IMR-90 (cell line): ENCODE results near the gene DPEP2NB. TPM values are rescaled to one million over a fixed set of nuclear protein-coding genes. Genes with fewer than 3 reads are reported as not detected.
A peak's percentile ranks its signal among the peaks of the same experiment; 100 is the strongest.

Experiments used
- ATAC-seq: fragments of 200-7000 bp; cut with Tn5 transposase; 2 replicates; pipeline ENCODE4 v1.9.1; 2020; ENCODE audit warnings: low read depth, mild to moderate bottlenecking, moderate library complexity
- BruUV-seq: library from RNA; stranded (reverse); fragments of 400-500 nt; replicated peaks from 2 replicates; lab custom pipeline; 2021; lab: Mats Ljungman, UMichigan
- CTCF ChIA-PET: fragments of 300-600 bp; formaldehyde crosslinking; extraction: SDS; loops from one replicate; lab custom pipeline; 2021; ENCODE audit warnings: antibody characterized with exemption; lab: Yijun Ruan, JAX
- POLR2A ChIA-PET: fragments of 300-600 bp; sonication (Branson Sonifier 250); formaldehyde crosslinking; loops from one replicate; lab custom pipeline; 2022; ENCODE audit warnings: antibody characterized with exemption; ENCODE audit not compliant: unreplicated experiment; lab: Charles Lee
- DNase-seq: peaks from one replicate; pipeline ENCODE4 v3.0.0; 2013
- H2AFZ ChIP-seq: replicated peaks from 2 replicates; pipeline ENCODE3; 2013; ENCODE audit warnings: low read length, mild to moderate bottlenecking; ENCODE audit not compliant: poor library complexity
- H2AK5ac ChIP-seq: 2 replicates; pipeline ENCODE4 v1.6.1; 2013; ENCODE audit warnings: low read depth, low read length, inconsistent platforms
- H2AK9ac ChIP-seq: replicated peaks from 2 replicates; pipeline ENCODE3; 2013; ENCODE audit warnings: mild to moderate bottlenecking, low read depth, low read length, moderate library complexity; ENCODE audit not compliant: poor library complexity
- H2BK120ac ChIP-seq: 2 replicates; pipeline ENCODE4 v1.6.1; 2013; ENCODE audit warnings: low read depth, low read length, inconsistent platforms
- H2BK15ac ChIP-seq: 3 replicates; pipeline ENCODE4 v1.6.1; 2013; ENCODE audit warnings: low read depth, low read length, inconsistent platforms
- H2BK20ac ChIP-seq: 2 replicates; pipeline ENCODE4 v1.6.1; 2013; ENCODE audit warnings: low read depth, mild to moderate bottlenecking, inconsistent platforms, low read length, moderate library complexity
- H2BK5ac ChIP-seq: 2 replicates; pipeline ENCODE4 v1.6.1; 2013; ENCODE audit warnings: mild to moderate bottlenecking, low read depth, low read length, inconsistent platforms; ENCODE audit not compliant: poor library complexity, severe bottlenecking
- H3K14ac ChIP-seq: replicated peaks from 2 replicates; pipeline ENCODE4 v1.6.1; 2013; ENCODE audit warnings: low read depth, low read length, inconsistent platforms
- H3K18ac ChIP-seq: 2 replicates; pipeline ENCODE4 v1.6.1; 2013; ENCODE audit warnings: low read depth, low read length, control low read depth
- H3K23ac ChIP-seq: 2 replicates; pipeline ENCODE4 v1.6.1; 2013; ENCODE audit warnings: low read depth, low read length, inconsistent platforms
- H3K27ac ChIP-seq: 2 replicates; pipeline ENCODE4 v1.5.1; 2013; ENCODE audit warnings: mild to moderate bottlenecking, control low read depth, low read length; ENCODE audit not compliant: insufficient read depth
- H3K27me3 ChIP-seq: 2 replicates; pipeline ENCODE4 v1.6.1; 2013; ENCODE audit warnings: low read length; ENCODE audit not compliant: control insufficient read depth, insufficient read depth
- H3K36me3 ChIP-seq: 2 replicates; pipeline ENCODE4 v1.6.1; 2013; ENCODE audit warnings: low read length, mixed read lengths; ENCODE audit not compliant: control insufficient read depth, insufficient read depth
- H3K4ac ChIP-seq: 2 replicates; pipeline ENCODE4 v1.6.1; 2013; ENCODE audit warnings: low read depth, low read length, inconsistent platforms
- H3K4me1 ChIP-seq: 2 replicates; pipeline ENCODE4 v1.6.1; 2013; ENCODE audit warnings: low read length, mixed read lengths; ENCODE audit not compliant: control insufficient read depth, insufficient read depth
- H3K4me2 ChIP-seq: 2 replicates; pipeline ENCODE4 v1.6.1; 2013; ENCODE audit warnings: low read depth, mild to moderate bottlenecking, control low read depth, low read length, moderate library complexity
- H3K4me3 ChIP-seq: 2 replicates; pipeline ENCODE4 v1.5.1; 2013; ENCODE audit warnings: low read depth, mild to moderate bottlenecking, control low read depth, low read length, moderate library complexity; ENCODE audit not compliant: insufficient read depth
- H3K56ac ChIP-seq: 2 replicates; pipeline ENCODE4 v1.6.1; 2013; ENCODE audit warnings: low read length, inconsistent platforms; ENCODE audit not compliant: insufficient read depth; ENCODE audit errors: extremely low read depth
- H3K79me1 ChIP-seq, 2 experiments: 2 replicates each; pipeline ENCODE4 v1.6.1; 2013; ENCODE audit warnings: low read length in 2 of 2, inconsistent platforms in 1 of 2, low read depth in 1 of 2
- H3K9ac ChIP-seq: 2 replicates; pipeline ENCODE4 v1.6.1; 2013; ENCODE audit warnings: low read depth, low read length, control low read depth
- H3K9me1 ChIP-seq: 2 replicates; pipeline ENCODE4 v1.6.1; 2013; ENCODE audit warnings: low read length, inconsistent platforms; ENCODE audit not compliant: insufficient read depth
- H3K9me3 ChIP-seq: 2 replicates; pipeline ENCODE4 v1.6.1; 2013; ENCODE audit warnings: low read length; ENCODE audit not compliant: control insufficient read depth, insufficient read depth
- H4K20me1 ChIP-seq: 2 replicates; pipeline ENCODE4 v1.6.1; 2013; ENCODE audit warnings: low read length, inconsistent platforms; ENCODE audit not compliant: insufficient read depth
- H4K5ac ChIP-seq: 2 replicates; pipeline ENCODE4 v1.6.1; 2013; ENCODE audit warnings: mild to moderate bottlenecking, low read depth, low read length, control low read depth
- H4K8ac ChIP-seq, 2 experiments: 2 replicates each; pipeline ENCODE4 v1.6.1; 2013; ENCODE audit warnings: low read depth in 2 of 2, low read length in 2 of 2, control low read depth in 1 of 2, inconsistent platforms in 1 of 2
- H4K91ac ChIP-seq: 2 replicates; pipeline ENCODE4 v1.6.1; 2013; ENCODE audit warnings: low read depth, low read length, inconsistent platforms; ENCODE audit not compliant: insufficient read depth
- MXI1 ChIP-seq: IDR thresholded peaks from 2 replicates; pipeline ENCODE4 v1.6.1; 2012; ENCODE audit warnings: low read depth, mild to moderate bottlenecking, low read length, moderate library complexity, borderline replicate concordance
- POLR2A ChIP-seq: IDR thresholded peaks from 2 replicates; pipeline ENCODE4 v1.6.1; 2012; ENCODE audit warnings: mild to moderate bottlenecking, low read depth, low read length
- SMC3 ChIP-seq: fragments of 150-350 bp; IDR thresholded peaks from 2 replicates; pipeline ENCODE4 v1.6.1; 2016; ENCODE audit warnings: low read depth, mild to moderate bottlenecking, antibody characterized with exemption, low read length, moderate library complexity
- WGBS, 2 experiments: methylation state at CpG; one replicate each; pipeline versions ENCODE4 v1.1.5 to v1.1.7; 2013; ENCODE audit warnings: missing lambda C conversion rate in 2 of 2; ENCODE audit not compliant: insufficient read length in 1 of 2; ENCODE audit errors: extremely low coverage in 2 of 2; 5-methylcytosine and 5-hydroxymethylcytosine counted together
- dilution Hi-C: fragments of 300-500 bp; cut with HindIII; formaldehyde crosslinking; loops from one replicate; pipeline ENCODE4 v1.14.3; 2018; ENCODE audit warnings: low sequenced_read_pairs; ENCODE audit not compliant: unreplicated experiment
- in situ Hi-C: fragments of 300-500 bp; cut with MboI; formaldehyde crosslinking; loops from 3 replicates; pipeline ENCODE4 v1.14.3; 2019; ENCODE audit warnings: low sequenced_read_pairs, inconsistent platforms, mixed read lengths
- intact Hi-C: fragments of 100-400 bp; cut with micrococcal nuclease; formaldehyde crosslinking; loops from 2 replicates; pipeline ENCODE4 v1.10.0; 2022
- polyA plus RNA-seq, 3 experiments: library from polyadenylated mRNA; depleted of rRNA; stranded (reverse); fragments of >200 nt; gene quantifications; 2 replicates each; pipeline ENCODE4 v1.2.3, GENCODE V29; 2012; ENCODE audit warnings: low replicate concordance in 1 of 3
- total RNA-seq: library from RNA; depleted of rRNA; stranded (reverse); fragments of >200 nt; gene quantifications from 2 replicates; pipeline ENCODE4 v1.2.3, GENCODE V29; 2012

DPEP2NB gene
- total and polyA plus RNA-seq, 2 of the 4 experiments (the other 2 are of a cell fraction), result not detected

- Histone ChIP-seq H3K36me3 (peaks cover 22% of the 10 kb centered on the region), H2AK5ac (peak overlapping the region; percentile 99), H3K56ac (peak overlapping the region; percentile 85), H2BK120ac (peak overlapping the region; percentile 81; the same call in 1 of the 2 replicates), H4K20me1 (peaks cover 53% of the 10 kb centered on the region), H3K14ac (peak overlapping the region; percentile 95), H2AK9ac (peak overlapping the region; percentile 100), H2BK15ac (0 out of 3 replicates have a peak overlapping the region, but pooled peaks have one; percentile 50), H2BK5ac (peak overlapping the region; percentile 92), H3K79me1 (peaks cover 19 to 59% of the 10 kb centered on the region in 2 experiments), H3K4me3 (peak overlapping the region; percentile 100), H2BK20ac (no peak overlapping the region; the same call in 1 of the 2 replicates), H3K4me1 (peaks cover 34% of the 10 kb centered on the region), H3K27ac (peak overlapping the region; percentile 99), H3K23ac (peak overlapping the region; percentile 98), H4K8ac (peak overlapping the region; percentile 78 to 96), H3K27me3 (no peaks in the 10 kb centered on the region), H4K5ac (peak overlapping the region; percentile 98), H2AFZ (peak overlapping the region; percentile 90), H3K4me2 (peak overlapping the region; percentile 93), H4K91ac (peak overlapping the region; percentile 95), H3K9ac (peak overlapping the region; percentile 100), H3K18ac (peak overlapping the region; percentile 96), H3K9me1 (peaks cover 37% of the 10 kb centered on the region), H3K9me3 (no peaks in the 10 kb centered on the region), H3K4ac (peak overlapping the region; percentile 99)
- ChIA-PET POLR2A (no interaction called here), CTCF (interaction anchor here (1.4 kb wide), 1 partner anchor 23 kb away, joined by 3 read pairs; no protein-coding TSS in a partner anchor)
- BruUV-seq, result TSS peak; percentile 32
- DNase-seq, result no peak
- intact Hi-C loops, result loop anchor here (10.0 kb wide), 1 partner anchor 257 kb away; no protein-coding TSS in a partner anchor
- TF ChIP-seq POLR2A (peak; percentile 59), MXI1 (peak; percentile 36; the same call in 1 of the 2 replicates), SMC3 (no peak)
- WGBS, 2 experiments, result 0% methylated on average over 2 of the region's 18 CpGs; no CpG with 5 or more reads in 1 of the 2 experiments
- dilution Hi-C loops, result no loop called here
- ATAC-seq, result peak; percentile 1; the same call in 1 of the 2 replicates
- in situ Hi-C loops, result no loop called here
Measured at GRCh38 chr16:67967183-67967957, 48.3 kb downstream of the DPEP2NB start.
